ENCODE data around the gene THAP7. TPM values are rescaled to one million over a fixed set of nuclear protein-coding genes. Genes with fewer than 3 reads are reported as not detected.

The THAP7 gene
- total and polyA plus RNA-seq, 9 of the 15 experiments (the other 6 are each of a cell fraction or from before 2014, with no cell fraction given), result 7.9 to 263 (median 84.1) TPM

- no peak for TF ChIP-seq CTCFL (IDR thresholded peaks at IDR 0.05; ENCODE audit: borderline replicate concordance, insufficient read depth, low read depth, low read length, poor library complexity, severe bottlenecking)
- TF ChIP-seq POLR2AphosphoS2 (IDR thresholded peaks at IDR 0.05; ENCODE audit: low read length), result peak; percentile 96
- no peak for TF ChIP-seq TAF1 (IDR thresholded peaks at IDR 0.05; ENCODE audit: control insufficient read depth, extremely low read depth, insufficient read depth, low read length, severe bottlenecking)
- no peak for TF ChIP-seq MLLT1 (IDR thresholded peaks at IDR 0.05)
- no peak for TF ChIP-seq BRD9 (IDR thresholded peaks at IDR 0.05; ENCODE audit: low read depth, partially characterized antibody)
- TF ChIP-seq STAT5B (CRISPR knock-in tag; IDR thresholded peaks at IDR 0.05), result no peak
- TF ChIP-seq ZFP1 (CRISPR knock-in tag; IDR thresholded peaks at IDR 0.05), result 0 out of 2 replicates have a peak, but pooled peaks have one; percentile 3
- 0 out of 2 replicates have a peak, but pooled peaks have one; percentile 26 for TF ChIP-seq ZNF134 (CRISPR knock-in tag; conservative IDR thresholded peaks at IDR 0.05)
- no peak for TF ChIP-seq ETV5 (CRISPR knock-in tag; IDR thresholded peaks at IDR 0.05; ENCODE audit: low read depth)
- TF ChIP-seq ZNF584 (CRISPR knock-in tag; IDR thresholded peaks at IDR 0.05; ENCODE audit: low read depth), result no peak
- peak; percentile 97; the same call in 1 of the 2 replicates for TF ChIP-seq HDAC6 (IDR thresholded peaks at IDR 0.05; ENCODE audit: low read depth, low read length)
- TF ChIP-seq JUN (IDR thresholded peaks at IDR 0.05; ENCODE audit: borderline replicate concordance, low read depth, low read length), result no peak
- no peak for TF ChIP-seq JUN (CRISPR knock-in tag; IDR thresholded peaks at IDR 0.05; ENCODE audit: borderline replicate concordance)
- peak; percentile 54 for TF ChIP-seq SETDB1 (IDR thresholded peaks at IDR 0.05; ENCODE audit: low read length)
- TF ChIP-seq MTF1 (CRISPR knock-in tag; IDR thresholded peaks at IDR 0.05; ENCODE audit: borderline replicate concordance), result no peak
- TF ChIP-seq E2F3 (CRISPR knock-in tag; IDR thresholded peaks at IDR 0.05), result peak; percentile 19; the same call in 1 of the 2 replicates
- no peak for TF ChIP-seq KLF13 (tag; IDR thresholded peaks at IDR 0.05; ENCODE audit: borderline replicate concordance, low read depth)
- TF ChIP-seq PHTF2 (CRISPR knock-in tag; IDR thresholded peaks at IDR 0.05), result 0 out of 2 replicates have a peak, but pooled peaks have one; percentile 20
- peak; percentile 93 for TF ChIP-seq THRB (CRISPR knock-in tag; conservative IDR thresholded peaks at IDR 0.05)
- 0 out of 2 replicates have a peak, but pooled peaks have one; percentile 30 for TF ChIP-seq ZNF41 (CRISPR knock-in tag; conservative IDR thresholded peaks at IDR 0.05)
- peak; percentile 5; the same call in 1 of the 2 replicates for TF ChIP-seq ZNF212 (CRISPR knock-in tag; IDR thresholded peaks at IDR 0.05)
- TF ChIP-seq RFX7 (CRISPR knock-in tag; IDR thresholded peaks at IDR 0.05), result no peak
- TF ChIP-seq CBX5 (IDR thresholded peaks at IDR 0.05; ENCODE audit: borderline replicate concordance, low read depth), result no peak
- no peak for TF ChIP-seq BRD4 (IDR thresholded peaks at IDR 0.05)
Measured at GRCh38 chr22:20998411-20999336, 3.2 kb downstream of the THAP7 start (continued).
